Activated naive CD4-positive, alpha-beta T cell treated with anti-CD3 and anti-CD28 coated beads for 36 hours (primary cell): ENCODE results near the gene PROK1. TPM values are rescaled to one million over a fixed set of nuclear protein-coding genes. Genes with fewer than 3 reads are reported as not detected.
A peak's percentile ranks its signal among the peaks of the same experiment; 100 is the strongest.

ENCODE experiments used
- CTCF ChIA-PET: fragments of 350-600 bp; sonication (Branson Sonifier 250); formaldehyde crosslinking; loops from one replicate; lab custom pipeline; 2021; ENCODE audit warnings: antibody characterized with exemption; lab: Charles Lee
- DNase-seq: peaks from one replicate; pipeline ENCODE4 v3.0.0-alpha.2; 2020
- H3K27ac Mint-ChIP-seq: one replicate; pipeline ENCODE4 v1.8.0; 2021; ENCODE audit warnings: mild to moderate bottlenecking, mixed read lengths
- H3K27me3 Mint-ChIP-seq: one replicate; pipeline ENCODE4 v1.8.0; 2021; ENCODE audit warnings: low read depth, mixed read lengths
- H3K36me3 Mint-ChIP-seq: one replicate; pipeline ENCODE4 v1.8.0; 2021; ENCODE audit warnings: low read depth, mixed read lengths
- H3K4me1 Mint-ChIP-seq: one replicate; pipeline ENCODE4 v1.8.0; 2021; ENCODE audit warnings: low read depth, mixed read lengths
- H3K4me3 Mint-ChIP-seq: one replicate; pipeline ENCODE4 v1.8.0; 2021; ENCODE audit warnings: mild to moderate bottlenecking, moderate library complexity, mixed read lengths
- H3K9me3 Mint-ChIP-seq: one replicate; pipeline ENCODE4 v1.8.0; 2021; ENCODE audit warnings: mixed read lengths
- intact Hi-C: fragments of 100-400 bp; cut with micrococcal nuclease; formaldehyde crosslinking; loops from one replicate; pipeline ENCODE4 v1.15.1; 2023
- total RNA-seq, 2 experiments: library from RNA; stranded (reverse); gene quantifications; one replicate each; pipeline ENCODE4 v1.2.3, GENCODE V29; 2021

PROK1 gene
- total RNA-seq, 2 experiments from 2014 or later, result not detected

GRCh38 chr1:110455151-110455550 lies 4.2 kb downstream of the PROK1 start:
- Mint-ChIP-seq H3K9me3 (no peaks in the 10 kb centered on the region), H3K27ac (no peak overlapping the region), H3K4me1 (no peaks in the 10 kb centered on the region), H3K27me3 (no peaks in the 10 kb centered on the region), H3K36me3 (no peaks in the 10 kb centered on the region), H3K4me3 (no peak overlapping the region)
- CTCF ChIA-PET, result interaction anchor here (0.7 to 2.7 kb wide), 6 partner anchors 8 to 252 kb away, joined by 3 to 15 read pairs (median 4); no protein-coding TSS in a partner anchor
- intact Hi-C loops, result no loop called here
- DNase-seq, result no peak

- no peak for DNase-seq
- CTCF ChIA-PET, result interaction anchor here (0.7 to 1.4 kb wide), 3 partner anchors 45 to 250 kb away, joined by 4 to 5 read pairs (median 5); no protein-coding TSS in a partner anchor
- Mint-ChIP-seq H3K27me3 (no peaks in the 10 kb centered on the region), H3K4me1 (no peaks in the 10 kb centered on the region), H3K36me3 (no peaks in the 10 kb centered on the region), H3K9me3 (no peaks in the 10 kb centered on the region), H3K27ac (no peak overlapping the region), H3K4me3 (no peak overlapping the region)
- intact Hi-C loops, result no loop called here
Measured at GRCh38 chr1:110457206-110457605, 6.3 kb downstream of the PROK1 start.

GRCh38 chr1:110460253-110461220 lies 9.6 kb downstream of the PROK1 start:
- peak; percentile 93 for DNase-seq
- Mint-ChIP-seq H3K4me1 (no peaks in the 10 kb centered on the region), H3K4me3 (no peak overlapping the region), H3K27ac (no peak overlapping the region), H3K9me3 (no peaks in the 10 kb centered on the region), H3K36me3 (no peaks in the 10 kb centered on the region), H3K27me3 (no peaks in the 10 kb centered on the region)
- CTCF ChIA-PET, result interaction anchor here (0.6 to 7.2 kb wide), 47 partner anchors 9 to 694 kb away, joined by 3 to 123 read pairs (median 4); partner anchors contain the start of genes KCNC4 and LAMTOR5
- intact Hi-C loops, result loop anchor here (5.0 kb wide), 3 partner anchors 48 to 258 kb away; no protein-coding TSS in a partner anchor

- CTCF ChIA-PET, result interaction anchor here (1.0 to 7.2 kb wide), 6 partner anchors 34 to 265 kb away, joined by 3 to 123 read pairs (median 38); partner anchors contain the start of gene KCNC4
- Mint-ChIP-seq H3K4me3 (no peak overlapping the region), H3K9me3 (no peaks in the 10 kb centered on the region), H3K27me3 (no peaks in the 10 kb centered on the region), H3K4me1 (no peaks in the 10 kb centered on the region), H3K27ac (no peak overlapping the region), H3K36me3 (no peaks in the 10 kb centered on the region)
- intact Hi-C loops, result loop anchor here (2.0 to 5.0 kb wide), 4 partner anchors 35 to 260 kb away; no protein-coding TSS in a partner anchor
- DNase-seq, result no peak
Measured at GRCh38 chr1:110462093-110462492, 11.1 kb downstream of the PROK1 start.

GRCh38 chr1:110462964-110463363 lies 12.0 kb downstream of the PROK1 start:
- no peaks in the 10 kb centered on the region for H3K4me1 Mint-ChIP-seq
- intact Hi-C loops, result loop anchor here (2.0 to 5.0 kb wide), 4 partner anchors 34 to 261 kb away; no protein-coding TSS in a partner anchor
- H3K36me3 Mint-ChIP-seq, result no peaks in the 10 kb centered on the region
- no peaks in the 10 kb centered on the region for H3K27me3 Mint-ChIP-seq
- no peak overlapping the region for H3K27ac Mint-ChIP-seq
- CTCF ChIA-PET, result interaction anchor here (1.0 to 7.2 kb wide), 4 partner anchors 33 to 261 kb away, joined by 3 to 123 read pairs (median 62); partner anchors contain the start of gene KCNC4
- H3K9me3 Mint-ChIP-seq, result no peaks in the 10 kb centered on the region
- no peak overlapping the region for H3K4me3 Mint-ChIP-seq
- no peak for DNase-seq

GRCh38 chr1:110463725-110464124 lies 12.8 kb downstream of the PROK1 start:
- Mint-ChIP-seq H3K27me3 (no peaks in the 10 kb centered on the region), H3K36me3 (no peaks in the 10 kb centered on the region), H3K27ac (no peak overlapping the region), H3K9me3 (no peaks in the 10 kb centered on the region), H3K4me1 (no peaks in the 10 kb centered on the region), H3K4me3 (no peak overlapping the region)
- DNase-seq, result no peak
- CTCF ChIA-PET, result interaction anchor here (0.6 to 7.2 kb wide), 8 partner anchors 9 to 267 kb away, joined by 3 to 123 read pairs (median 4); partner anchors contain the start of gene KCNC4
- intact Hi-C loops, result loop anchor here (2.0 to 5.0 kb wide), 4 partner anchors 33 to 261 kb away; no protein-coding TSS in a partner anchor

- Mint-ChIP-seq H3K36me3 (no peaks in the 10 kb centered on the region), H3K4me3 (no peak overlapping the region), H3K4me1 (no peaks in the 10 kb centered on the region), H3K27me3 (no peaks in the 10 kb centered on the region), H3K9me3 (no peaks in the 10 kb centered on the region), H3K27ac (no peak overlapping the region)
- CTCF ChIA-PET, result interaction anchor here (0.6 to 7.2 kb wide), 7 partner anchors 31 to 267 kb away, joined by 3 to 123 read pairs (median 4); partner anchors contain the start of gene KCNC4
- no peak for DNase-seq
- intact Hi-C loops, result loop anchor here (5.0 kb wide), 3 partner anchors 52 to 262 kb away; no protein-coding TSS in a partner anchor
Measured at GRCh38 chr1:110464340-110464739, 13.4 kb downstream of the PROK1 start.

GRCh38 chr1:110465038-110465813 lies 14.3 kb downstream of the PROK1 start:
- H3K4me3 Mint-ChIP-seq, result no peak overlapping the region
- no peaks in the 10 kb centered on the region for H3K9me3 Mint-ChIP-seq
- no peak for DNase-seq
- intact Hi-C loops, result no loop called here
- H3K27me3 Mint-ChIP-seq, result no peaks in the 10 kb centered on the region
- CTCF ChIA-PET, result interaction anchor here (0.6 to 7.2 kb wide), 6 partner anchors 30 to 1305 kb away, joined by 3 to 123 read pairs (median 4); partner anchors contain the start of gene KCNC4
- no peak overlapping the region for H3K27ac Mint-ChIP-seq
- H3K36me3 Mint-ChIP-seq, result no peaks in the 10 kb centered on the region
- H3K4me1 Mint-ChIP-seq, result no peaks in the 10 kb centered on the region

- CTCF ChIA-PET, result interaction anchor here (1.3 to 7.2 kb wide), 4 partner anchors 30 to 258 kb away, joined by 4 to 123 read pairs (median 12); partner anchors contain the start of gene KCNC4
- Mint-ChIP-seq H3K27me3 (no peaks in the 10 kb centered on the region), H3K36me3 (no peaks in the 10 kb centered on the region), H3K4me3 (no peak overlapping the region), H3K27ac (no peak overlapping the region), H3K9me3 (no peaks in the 10 kb centered on the region), H3K4me1 (no peaks in the 10 kb centered on the region)
- DNase-seq, result no peak
- intact Hi-C loops, result no loop called here
Measured at GRCh38 chr1:110465814-110466380, 14.9 kb downstream of the PROK1 start.

GRCh38 chr1:110466646-110467280 lies 15.8 kb downstream of the PROK1 start:
- Mint-ChIP-seq H3K4me1 (no peaks in the 10 kb centered on the region), H3K27me3 (no peaks in the 10 kb centered on the region), H3K9me3 (no peaks in the 10 kb centered on the region), H3K4me3 (no peak overlapping the region), H3K27ac (no peak overlapping the region), H3K36me3 (no peaks in the 10 kb centered on the region)
- CTCF ChIA-PET, result interaction anchor here (1.8 to 5.2 kb wide), 3 partner anchors 29 to 54 kb away, joined by 6 to 19 read pairs (median 8); no protein-coding TSS in a partner anchor
- intact Hi-C loops, result no loop called here
- no peak for DNase-seq

GRCh38 chr1:110471131-110471530 lies 20.2 kb downstream of the PROK1 start:
- CTCF ChIA-PET, result interaction anchor here (1.0 kb wide), 1 partner anchor 268 kb away, joined by 3 read pairs; no protein-coding TSS in a partner anchor
- intact Hi-C loops, result no loop called here

More at GRCh38 chr1:110471131-110471530, 20.2 kb downstream of the PROK1 start:
- H3K27ac Mint-ChIP-seq, result no peak overlapping the region
- DNase-seq, result no peak
- no peaks in the 10 kb centered on the region for H3K27me3 Mint-ChIP-seq
- H3K36me3 Mint-ChIP-seq, result no peaks in the 10 kb centered on the region
- H3K4me3 Mint-ChIP-seq, result no peak overlapping the region
- H3K4me1 Mint-ChIP-seq, result no peaks in the 10 kb centered on the region
- no peaks in the 10 kb centered on the region for H3K9me3 Mint-ChIP-seq
